ENCODE results near the gene KIF16B.

Gene KIF16B

GRCh38 chr20:16498526-16499253, 74.6 kb downstream of the KIF16B start:
- Histone ChIP-seq H3K27ac (ENCODE audit: low read length) (no peak overlapping the region), H3K36me3 (ENCODE audit: insufficient read depth, low read length) (no peaks in the 10 kb centered on the region), H2AFZ (ENCODE audit: low read depth, low read length) (no peak overlapping the region), H3K27me3 (ENCODE audit: insufficient read depth, low read length, poor library complexity) (no peaks in the 10 kb centered on the region), H3K4me3 (ENCODE audit: low read depth in 1 of 2, low read length in 2 of 2) (no peak overlapping the region), H3K4me2 (ENCODE audit: insufficient read depth, low read length) (no peak overlapping the region), H3K9me3 (ENCODE audit: insufficient read depth, low read length, severe bottlenecking) (no peaks in the 10 kb centered on the region), H4K20me1 (ENCODE audit: insufficient read depth, low read length) (no peaks in the 10 kb centered on the region), H3K4me1 (ENCODE audit: insufficient read depth, low read length) (no peaks in the 10 kb centered on the region), H3K79me2 (ENCODE audit: insufficient read depth, low read length) (no peaks in the 10 kb centered on the region), H3K9ac (ENCODE audit: low read depth, low read length) (no peak overlapping the region)
- TF ChIP-seq EZH2 (IDR thresholded peaks at IDR 0.05; ENCODE audit: borderline replicate concordance, low read depth, low read length, severe bottlenecking): no peak
- no peak for TF ChIP-seq CTCF (IDR thresholded peaks at IDR 0.05; ENCODE audit: borderline replicate concordance, extremely low read depth, low read length, poor library complexity, severe bottlenecking)
- no peak for DNase-seq
- ATAC-seq (ENCODE audit: insufficient read depth, low read depth): no peak

GRCh38 chr20:16497896-16498295, 75.4 kb downstream of the KIF16B start:
- no peaks in the 10 kb centered on the region for H3K36me3 ChIP-seq (ENCODE audit: insufficient read depth, low read length)
- H3K9me3 ChIP-seq (ENCODE audit: insufficient read depth, low read length, severe bottlenecking): no peaks in the 10 kb centered on the region
- no peak overlapping the region for H3K4me2 ChIP-seq (ENCODE audit: insufficient read depth, low read length)
- no peak overlapping the region for H3K4me3 ChIP-seq (ENCODE audit: low read depth in 1 of 2, low read length in 2 of 2)
- no peak for TF ChIP-seq CTCF (IDR thresholded peaks at IDR 0.05; ENCODE audit: borderline replicate concordance, extremely low read depth, low read length, poor library complexity, severe bottlenecking)
- no peak for TF ChIP-seq EZH2 (IDR thresholded peaks at IDR 0.05; ENCODE audit: borderline replicate concordance, low read depth, low read length, severe bottlenecking)
- no peaks in the 10 kb centered on the region for H3K79me2 ChIP-seq (ENCODE audit: insufficient read depth, low read length)
- H3K27me3 ChIP-seq (ENCODE audit: insufficient read depth, low read length, poor library complexity): no peaks in the 10 kb centered on the region
- no peak for ATAC-seq (ENCODE audit: insufficient read depth, low read depth)
- no peak for DNase-seq
- no peaks in the 10 kb centered on the region for H4K20me1 ChIP-seq (ENCODE audit: insufficient read depth, low read length)
- no peak overlapping the region for H3K27ac ChIP-seq (ENCODE audit: low read length)
- no peak overlapping the region for H2AFZ ChIP-seq (ENCODE audit: low read depth, low read length)
- no peaks in the 10 kb centered on the region for H3K4me1 ChIP-seq (ENCODE audit: insufficient read depth, low read length)
- H3K9ac ChIP-seq (ENCODE audit: low read depth, low read length): no peak overlapping the region

- TF ChIP-seq EZH2 (IDR thresholded peaks at IDR 0.05; ENCODE audit: borderline replicate concordance, low read depth, low read length, severe bottlenecking) (no peak), CTCF (IDR thresholded peaks at IDR 0.05; ENCODE audit: borderline replicate concordance, extremely low read depth, low read length, poor library complexity, severe bottlenecking) (no peak)
- no peaks in the 10 kb centered on the region for H3K79me2 ChIP-seq (ENCODE audit: insufficient read depth, low read length)
- no peaks in the 10 kb centered on the region for H3K36me3 ChIP-seq (ENCODE audit: insufficient read depth, low read length)
- H3K4me3 ChIP-seq (ENCODE audit: low read depth in 1 of 2, low read length in 2 of 2): no peak overlapping the region
- ATAC-seq (ENCODE audit: insufficient read depth, low read depth): no peak
- no peak overlapping the region for H3K9ac ChIP-seq (ENCODE audit: low read depth, low read length)
- H2AFZ ChIP-seq (ENCODE audit: low read depth, low read length): no peak overlapping the region
- H3K27me3 ChIP-seq (ENCODE audit: insufficient read depth, low read length, poor library complexity): no peaks in the 10 kb centered on the region
- no peak for DNase-seq
- no peak overlapping the region for H3K4me2 ChIP-seq (ENCODE audit: insufficient read depth, low read length)
- H3K27ac ChIP-seq (ENCODE audit: low read length): no peak overlapping the region
- no peaks in the 10 kb centered on the region for H3K4me1 ChIP-seq (ENCODE audit: insufficient read depth, low read length)
- no peaks in the 10 kb centered on the region for H3K9me3 ChIP-seq (ENCODE audit: insufficient read depth, low read length, severe bottlenecking)
- H4K20me1 ChIP-seq (ENCODE audit: insufficient read depth, low read length): no peaks in the 10 kb centered on the region
These were observed 79.8 kb downstream of the KIF16B start for GRCh38 chr20:16493486-16493885.

Measured in DND-41 (cell line).